Measurements from ENCODE around the gene TMEM109. TPM values are rescaled to one million over a fixed set of nuclear protein-coding genes. Genes with fewer than 3 reads are reported as not detected.

TMEM109 gene
- total and polyA plus RNA-seq, 7 donors, result 69.2 to 130 (median 72.5) TPM

- WGBS, 3 donors, result 24 to 39% (median 27%) methylated on average over 3 of the region's 3 CpGs
- Histone ChIP-seq H3K27ac (peak overlapping the region; percentile 94), H3K4me1 (peaks cover 62% of the 10 kb centered on the region)
Observed at GRCh38 chr11:60916669-60917206, 2.8 kb downstream of the TMEM109 start.

GRCh38 chr11:60917267-60917666 lies 3.3 kb downstream of the TMEM109 start:
- DNase-seq (no peak), ATAC-seq (peak in 2 of 4 donors; percentile 24 to 34)
- Histone ChIP-seq H3K4me1 (peaks cover 61% of the 10 kb centered on the region), H3K27ac (peak overlapping the region; percentile 94), H3K27me3 (ENCODE audit: insufficient read depth in 3 of 3, low read length in 2 of 3) (no peaks in the 10 kb centered on the region), H3K36me3 (ENCODE audit: insufficient read depth in 1 of 2, low read depth in 1 of 2) (peaks cover 5 to 27% of the 10 kb centered on the region in 2 donors), H3K4me3 (no peak overlapping the region), H3K9me3 (no peaks in the 10 kb centered on the region)
- no peak for TF ChIP-seq CTCF (IDR thresholded peaks at IDR 0.05)
- intact Hi-C loops (cut with DNase I), result loop anchor here in 1 of 2 donors (5.0 kb wide), 1 partner anchor 215 kb away; no protein-coding TSS in a partner anchor
- 93 to 97% (median 94%) methylated on average over 1 of the region's 1 CpG for WGBS, 3 donors

More at GRCh38 chr11:60916669-60917206, 2.8 kb downstream of the TMEM109 start:
- intact Hi-C loops (cut with DNase I), result loop anchor here in 1 of 2 donors (5.0 kb wide), 1 partner anchor 216 kb away; no protein-coding TSS in a partner anchor
- ATAC-seq (no peak), DNase-seq (no peak)
- Histone ChIP-seq H3K27me3 (ENCODE audit: insufficient read depth in 3 of 3, low read length in 2 of 3) (no peaks in the 10 kb centered on the region), H3K9me3 (no peaks in the 10 kb centered on the region), H3K36me3 (ENCODE audit: insufficient read depth in 1 of 2, low read depth in 1 of 2) (peaks cover 5 to 21% of the 10 kb centered on the region in 2 donors), H3K4me3 (peak overlapping the region; percentile 96)
- no peak for TF ChIP-seq CTCF (IDR thresholded peaks at IDR 0.05)

GRCh38 chr11:60918251-60918938 lies 4.4 kb downstream of the TMEM109 start:
- H3K4me3 ChIP-seq, result no peak overlapping the region
- DNase-seq, result no peak
- H3K27me3 ChIP-seq (ENCODE audit: insufficient read depth in 3 of 3, low read length in 2 of 3), result no peaks in the 10 kb centered on the region
- no peaks in the 10 kb centered on the region for H3K9me3 ChIP-seq
- peaks cover 51% of the 10 kb centered on the region for H3K4me1 ChIP-seq
- 89 to 93% (median 90%) methylated on average over 4 of the region's 4 CpGs for WGBS, 3 donors
- no peak for ATAC-seq
- H3K36me3 ChIP-seq (ENCODE audit: insufficient read depth in 1 of 2, low read depth in 1 of 2), result peaks cover 5 to 36% of the 10 kb centered on the region in 2 donors
- no peak overlapping the region for H3K27ac ChIP-seq
- intact Hi-C loops (cut with DNase I), result loop anchor here in 1 of 2 donors (5.0 kb wide), 1 partner anchor 214 kb away; no protein-coding TSS in a partner anchor
- no peak for TF ChIP-seq CTCF (IDR thresholded peaks at IDR 0.05)

GRCh38 chr11:60918939-60919265 lies 4.9 kb downstream of the TMEM109 start:
- H3K4me1 ChIP-seq, result peaks cover 55% of the 10 kb centered on the region
- ATAC-seq, result no peak
- no peak for DNase-seq
- WGBS, 3 donors, result 43 to 52% (median 51%) methylated on average over 2 of the region's 2 CpGs
- H3K27ac ChIP-seq, result no peak overlapping the region
- H3K9me3 ChIP-seq, result no peaks in the 10 kb centered on the region
- H3K4me3 ChIP-seq, result no peak overlapping the region
- peaks cover 5 to 36% of the 10 kb centered on the region in 2 donors for H3K36me3 ChIP-seq (ENCODE audit: insufficient read depth in 1 of 2, low read depth in 1 of 2)
- intact Hi-C loops (cut with DNase I), result loop anchor here in 1 of 2 donors (5.0 kb wide), 1 partner anchor 213 kb away; no protein-coding TSS in a partner anchor
- H3K27me3 ChIP-seq (ENCODE audit: insufficient read depth in 3 of 3, low read length in 2 of 3), result no peaks in the 10 kb centered on the region
- TF ChIP-seq CTCF (IDR thresholded peaks at IDR 0.05), result no peak

All from psoas muscle (tissue), 8 donors.